B cell (primary cell): Measurements from ENCODE around the gene ILK. TPM values are rescaled to one million over a fixed set of nuclear protein-coding genes. Genes with fewer than 3 reads are reported as not detected.

ENCODE experiments used
- ATAC-seq: fragments of 200-7000 bp; cut with Tn5 transposase; one replicate; pipeline ENCODE4 v1.10.0; 2021; ENCODE audit warnings: low read depth, mild to moderate bottlenecking, moderate number of reproducible peaks, moderate library complexity
- CTCF ChIA-PET: fragments of 350-600 bp; sonication (Branson Sonifier 250); formaldehyde crosslinking; loops from one replicate; lab custom pipeline; 2021; ENCODE audit warnings: antibody characterized with exemption, inconsistent platforms; lab: Charles Lee
- POLR2A ChIA-PET: fragments of 350-600 bp; sonication (Branson Sonifier 250); formaldehyde crosslinking; loops from one replicate; lab custom pipeline; 2021; ENCODE audit warnings: antibody characterized with exemption; lab: Charles Lee
- DNase-seq: peaks from one replicate; pipeline ENCODE4 v3.0.0; 2013
- H2AFZ ChIP-seq: 2 replicates; pipeline ENCODE4 v1.6.1; 2012; ENCODE audit warnings: mild to moderate bottlenecking, low read depth, low read length; ENCODE audit not compliant: insufficient read depth, poor library complexity, severe bottlenecking
- H3K27ac ChIP-seq, 2 donors: 1 replicate in 1 of 2; 2 replicates in 1 of 2; pipeline ENCODE4 v1.5.1; 2012 to 2013; ENCODE audit warnings: low read length in 2 of 2, mild to moderate bottlenecking in 2 of 2, moderate library complexity in 1 of 2
- H3K27me3 ChIP-seq, 4 experiments: fragments of 200-600 bp in 1 of 4; sonication (generic) in 1 of 4; replicated peaks in 1 of 4; 1 replicate in 2 of 4; 2 replicates in 2 of 4; pipeline versions ENCODE4 v1.6.1 to v1.7.0; 2013 to 2016; ENCODE audit warnings: low read length in 3 of 4, mild to moderate bottlenecking in 2 of 4, mixed read lengths in 1 of 4, moderate library complexity in 1 of 4; ENCODE audit not compliant: insufficient read depth in 4 of 4, control insufficient read depth in 3 of 4; ENCODE audit errors: control extremely low read depth in 1 of 4
- H3K36me3 ChIP-seq, 2 experiments: replicated peaks in 1 of 2; 1 replicate in 1 of 2; 2 replicates in 1 of 2; pipeline versions ENCODE4 v1.6.1 to v1.7.1; 2013; ENCODE audit warnings: low read length in 1 of 2; ENCODE audit not compliant: insufficient read depth in 2 of 2, control insufficient read depth in 1 of 2; ENCODE audit errors: control extremely low read depth in 1 of 2, extremely low read depth in 1 of 2
- H3K4me1 ChIP-seq, 2 donors: fragments of 200-600 bp in 1 of 2; sonication (generic) in 1 of 2; 1 replicate in 1 of 2; 2 replicates in 1 of 2; pipeline versions ENCODE4 v1.5.1 to v1.6.1; 2013 to 2017; ENCODE audit warnings: low read length in 2 of 2; ENCODE audit not compliant: control insufficient read depth in 2 of 2, insufficient read depth in 2 of 2
- H3K4me2 ChIP-seq: replicated peaks from 2 replicates; pipeline ENCODE3; 2012; ENCODE audit warnings: mild to moderate bottlenecking, low read depth, low read length; ENCODE audit not compliant: poor library complexity, severe bottlenecking
- H3K4me3 ChIP-seq, 5 experiments: fragments of 200-600 bp in 1 of 5; sonication (generic) in 1 of 5; 1 replicate in 3 of 5; 2 replicates in 2 of 5; pipeline versions ENCODE4 v1.5.1 to v1.7.0; 2011 to 2016; ENCODE audit warnings: low read length in 4 of 5, mild to moderate bottlenecking in 4 of 5, low read depth in 2 of 5, control low read depth in 1 of 5, moderate library complexity in 1 of 5; ENCODE audit not compliant: insufficient read depth in 1 of 5; ENCODE audit errors: control extremely low read depth in 1 of 5, extremely low read depth in 1 of 5
- H3K79me2 ChIP-seq: fragments of 200-600 bp; sonication (generic); one replicate; pipeline ENCODE4 v1.6.0; 2016; ENCODE audit warnings: low read length; ENCODE audit not compliant: control insufficient read depth, insufficient read depth
- H3K9ac ChIP-seq: fragments of 200-600 bp; sonication (generic); 2 replicates; pipeline ENCODE4 v1.6.1; 2017; ENCODE audit warnings: mild to moderate bottlenecking, low read length, moderate library complexity
- H3K9me3 ChIP-seq, 3 donors: one replicate each; pipeline versions ENCODE4 v1.6.1 to v1.7.1; 2013; ENCODE audit warnings: low read length in 2 of 3; ENCODE audit not compliant: control insufficient read depth in 2 of 3, insufficient read depth in 1 of 3; ENCODE audit errors: control extremely low read depth in 1 of 3
- H4K20me1 ChIP-seq: 2 replicates; pipeline ENCODE4 v1.6.0; 2012; ENCODE audit warnings: mild to moderate bottlenecking, low read length; ENCODE audit not compliant: insufficient read depth, control insufficient read depth, poor library complexity, severe bottlenecking
- H3K27ac Mint-ChIP-seq: one replicate; pipeline ENCODE4 v1.8.0; 2021; ENCODE audit warnings: mixed read lengths
- H3K27me3 Mint-ChIP-seq: one replicate; pipeline ENCODE4 v1.8.0; 2021; ENCODE audit warnings: mixed read lengths
- H3K4me1 Mint-ChIP-seq: one replicate; pipeline ENCODE4 v1.8.0; 2021; ENCODE audit warnings: mixed read lengths
- H3K4me3 Mint-ChIP-seq: one replicate; pipeline ENCODE4 v1.8.0; 2021; ENCODE audit warnings: mixed read lengths
- H3K9me3 Mint-ChIP-seq: one replicate; pipeline ENCODE4 v1.8.0; 2022; ENCODE audit warnings: mixed read lengths; ENCODE audit not compliant: insufficient read depth
- CTCF ChIP-seq: fragments of 200-600 bp; IDR thresholded peaks from one replicate; pipeline ENCODE4 v1.8.0; 2022; ENCODE audit warnings: antibody characterized with exemption, mild to moderate bottlenecking
- EZH2 ChIP-seq: IDR thresholded peaks from 2 replicates; pipeline ENCODE4 v1.6.1; 2012; ENCODE audit warnings: borderline replicate concordance, low read depth, mild to moderate bottlenecking, moderate library complexity, low read length; ENCODE audit not compliant: insufficient read depth, poor library complexity, severe bottlenecking
- WGBS: methylation state at CpG from one replicate; pipeline ENCODE4 v1.1.5; 2013; ENCODE audit warnings: missing lambda C conversion rate; ENCODE audit not compliant: insufficient coverage; 5-methylcytosine and 5-hydroxymethylcytosine counted together
- intact Hi-C: fragments of 100-400 bp; cut with micrococcal nuclease; formaldehyde crosslinking; loops from one replicate; pipeline ENCODE4 v1.10.0; 2022
- polyA plus RNA-seq: library from polyadenylated mRNA; depleted of rRNA; stranded (reverse); fragments of >200 nt; gene quantifications from 2 replicates; pipeline ENCODE4 v1.2.3, GENCODE V29; 2012
- total RNA-seq, 2 donors: library from RNA; stranded (reverse); fragments of 120-200 nt in 1 of 2; gene quantifications; 1 replicate in 1 of 2; 2 replicates in 1 of 2; pipeline versions ENCODE4 v1.2.3 to v1.2.4, GENCODE V29; 2013 to 2022

The ILK gene
- total and polyA plus RNA-seq, 2 donors (not counting 1 experiment from before 2014, with no cell fraction given) = 88.5 to 131 TPM

- H3K4me3 ChIP-seq = no peak overlapping the region
- H2AFZ ChIP-seq = no peak overlapping the region
- POLR2A ChIA-PET = interaction anchor here (0.6 kb wide), 1 partner anchor 32 kb away, joined by 3 read pairs; no protein-coding TSS in a partner anchor
- TF ChIP-seq CTCF (no peak), EZH2 (no peak)
- no peak overlapping the region for H3K4me2 ChIP-seq
- intact Hi-C loops = no loop called here
- no peaks in the 10 kb centered on the region for H3K79me2 ChIP-seq
- Mint-ChIP-seq H3K27me3 (no peaks in the 10 kb centered on the region), H3K4me3 (no peak overlapping the region), H3K9me3 (no peaks in the 10 kb centered on the region), H3K27ac (no peak overlapping the region), H3K4me1 (peaks cover 2% of the 10 kb centered on the region)
- no peak overlapping the region for H3K9ac ChIP-seq
- peaks cover 0 to 3% of the 10 kb centered on the region in 2 donors for H3K4me1 ChIP-seq
- H4K20me1 ChIP-seq = no peaks in the 10 kb centered on the region
- no peaks in the 10 kb centered on the region for H3K9me3 ChIP-seq
- no peaks in the 10 kb centered on the region for H3K27me3 ChIP-seq
- no peak for DNase-seq
- WGBS = 96% methylated on average over 14 of the region's 16 CpGs
- CTCF ChIA-PET = no interaction called here
- no peak overlapping the region for H3K27ac ChIP-seq
- H3K36me3 ChIP-seq = no peaks in the 10 kb centered on the region
- ATAC-seq = no peak
These were observed 30.1 kb downstream of the ILK start for GRCh38 chr11:6633422-6634408.

GRCh38 chr11:6634534-6634933, 31.0 kb downstream of the ILK start:
- CTCF ChIA-PET = no interaction called here
- Histone ChIP-seq H3K4me2 (no peak overlapping the region), H2AFZ (no peak overlapping the region), H3K79me2 (no peaks in the 10 kb centered on the region), H4K20me1 (no peaks in the 10 kb centered on the region), H3K9ac (no peak overlapping the region), H3K27ac (no peak overlapping the region), H3K4me1 (peaks cover 0 to 3% of the 10 kb centered on the region in 2 donors), H3K9me3 (no peaks in the 10 kb centered on the region), H3K36me3 (no peaks in the 10 kb centered on the region), H3K4me3 (no peak overlapping the region), H3K27me3 (no peaks in the 10 kb centered on the region)
- no peak for ATAC-seq
- TF ChIP-seq CTCF (no peak), EZH2 (no peak)
- Mint-ChIP-seq H3K4me3 (no peak overlapping the region), H3K27ac (no peak overlapping the region), H3K4me1 (no peaks in the 10 kb centered on the region), H3K9me3 (no peaks in the 10 kb centered on the region), H3K27me3 (no peaks in the 10 kb centered on the region)
- POLR2A ChIA-PET = interaction anchor here (0.6 to 1.1 kb wide), 2 partner anchors 21 to 31 kb away, joined by 3 read pairs; no protein-coding TSS in a partner anchor
- intact Hi-C loops = no loop called here
- DNase-seq = no peak
- WGBS = no CpG with 5 or more reads among the region's 1 CpG
